GM18499 (cell line): Measurements from ENCODE around the gene BRD3OS.

Experiments
- ATAC-seq: cut with Tn5 transposase; IDR thresholded peaks from one replicate; pipeline ENCODE4 v1.9.1; 2021; ENCODE audit warnings: moderate number of reproducible peaks; ENCODE audit not compliant: insufficient read depth, unreplicated experiment

BRD3OS gene

GRCh38 chr9:134031783-134032182 lies 6.5 kb downstream of the BRD3OS start:
- ATAC-seq, result no peak

- ATAC-seq, result no peak
Observed at GRCh38 chr9:134032456-134033222, 7.4 kb downstream of the BRD3OS start.

- ATAC-seq, result no peak
Observed at GRCh38 chr9:134033516-134034214, 8.4 kb downstream of the BRD3OS start.

GRCh38 chr9:134034215-134035040 lies 9.1 kb downstream of the BRD3OS start:
- no peak for ATAC-seq

GRCh38 chr9:134035041-134036039 lies 10.1 kb downstream of the BRD3OS start:
- no peak for ATAC-seq

GRCh38 chr9:134036130-134036529 lies 10.8 kb downstream of the BRD3OS start:
- no peak for ATAC-seq

- ATAC-seq, result no peak
Observed at GRCh38 chr9:134037641-134038040, 12.4 kb downstream of the BRD3OS start.

- no peak for ATAC-seq
Observed at GRCh38 chr9:134039386-134040175, 14.3 kb downstream of the BRD3OS start.

- no peak for ATAC-seq
Observed at GRCh38 chr9:134040176-134040565, 14.9 kb downstream of the BRD3OS start.

- no peak for ATAC-seq
Observed at GRCh38 chr9:134040781-134041648, 15.7 kb downstream of the BRD3OS start.

- ATAC-seq, result no peak
Observed at GRCh38 chr9:134041649-134041962, 16.3 kb downstream of the BRD3OS start.

- ATAC-seq, result no peak
Observed at GRCh38 chr9:134043531-134043988, 18.3 kb downstream of the BRD3OS start.

- no peak for ATAC-seq
Observed at GRCh38 chr9:134044944-134045343, 19.7 kb downstream of the BRD3OS start.

GRCh38 chr9:134045841-134046544 lies 20.7 kb downstream of the BRD3OS start:
- no peak for ATAC-seq

- no peak for ATAC-seq
Observed at GRCh38 chr9:134046894-134047681, 21.8 kb downstream of the BRD3OS start.

- no peak for ATAC-seq
Observed at GRCh38 chr9:134047868-134048581, 22.7 kb downstream of the BRD3OS start.
